ENCODE data around the gene LRRC7.
"Not testable (repeated sequence)": the region's sequence is repeated elsewhere in the genome, so short reads cannot be mapped to it uniquely, and the experiment has no call there.

Gene LRRC7

DNA sequence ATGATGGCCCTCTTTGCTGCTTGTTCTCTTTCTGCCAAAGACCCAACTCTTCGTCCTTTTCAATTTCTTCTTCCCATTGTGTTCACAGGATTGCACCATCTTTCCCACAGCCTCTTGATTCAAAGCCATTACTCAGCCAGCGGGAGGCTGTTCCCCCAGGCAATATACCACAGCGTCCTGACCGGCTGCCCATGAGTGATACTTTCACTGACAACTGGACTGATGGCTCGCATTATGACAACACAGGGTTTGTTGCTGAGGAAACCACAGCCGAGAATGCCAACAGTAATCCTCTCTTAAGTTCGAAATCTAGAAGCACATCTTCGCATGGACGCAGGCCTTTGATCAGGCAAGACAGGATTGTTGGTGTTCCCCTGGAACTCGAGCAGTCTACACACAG lies 470.3 kb downstream of the LRRC7 start:
- peak in 1 of 51 donors; percentile 18 for DNase-seq

DNA sequence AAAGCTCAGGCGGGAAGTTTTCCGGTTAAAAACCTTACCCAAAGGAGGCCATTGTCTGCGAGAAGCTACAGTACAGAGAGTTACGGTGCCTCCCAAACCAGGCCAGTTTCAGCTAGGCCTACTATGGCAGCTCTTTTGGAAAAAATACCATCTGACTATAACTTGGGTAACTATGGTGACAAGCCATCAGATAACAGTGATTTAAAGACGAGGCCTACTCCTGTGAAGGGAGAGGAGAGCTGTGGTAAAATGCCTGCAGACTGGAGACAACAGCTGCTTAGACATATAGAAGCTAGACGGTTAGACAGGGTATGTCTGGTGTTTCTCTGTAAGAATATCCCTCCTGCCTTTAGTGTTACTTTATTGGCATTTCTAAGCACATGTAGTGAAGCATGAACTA lies 471.8 kb downstream of the LRRC7 start:
- DNase-seq = no peak

DNA sequence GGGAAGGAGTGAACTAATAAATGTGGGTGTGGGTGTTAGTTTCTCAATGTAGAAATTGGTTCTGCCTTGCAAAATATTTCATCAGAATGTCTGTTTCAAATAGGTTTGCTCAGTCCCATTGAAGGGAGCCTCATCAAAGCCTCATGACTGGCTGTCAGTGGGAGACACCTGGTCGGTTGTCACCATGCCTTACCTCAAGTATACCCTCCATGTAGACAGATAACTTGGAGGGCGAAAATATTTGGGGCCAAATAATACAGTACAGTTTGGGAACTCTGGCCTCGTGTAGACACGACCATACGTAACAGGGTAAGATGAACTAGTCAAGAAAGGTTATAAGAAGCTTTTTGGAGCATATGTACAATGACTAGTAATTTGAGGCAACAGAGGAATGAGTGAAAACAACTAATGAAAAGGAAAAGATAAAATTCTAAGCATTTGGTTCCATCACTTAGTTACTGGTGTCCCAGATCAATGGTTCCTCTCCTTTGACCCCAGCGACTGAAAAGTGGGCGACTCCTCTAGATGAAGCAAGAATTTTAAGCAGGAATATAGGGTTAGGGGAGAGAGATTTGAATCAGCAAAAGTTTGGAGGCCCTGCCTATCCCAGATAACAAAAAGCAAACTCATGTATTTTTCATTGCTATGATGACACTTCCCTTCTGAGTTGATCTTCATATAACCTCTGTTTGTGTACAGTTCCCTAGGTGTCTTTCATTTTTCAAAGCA lies 473.8 kb downstream of the LRRC7 start:
- DNase-seq = no peak

DNA sequence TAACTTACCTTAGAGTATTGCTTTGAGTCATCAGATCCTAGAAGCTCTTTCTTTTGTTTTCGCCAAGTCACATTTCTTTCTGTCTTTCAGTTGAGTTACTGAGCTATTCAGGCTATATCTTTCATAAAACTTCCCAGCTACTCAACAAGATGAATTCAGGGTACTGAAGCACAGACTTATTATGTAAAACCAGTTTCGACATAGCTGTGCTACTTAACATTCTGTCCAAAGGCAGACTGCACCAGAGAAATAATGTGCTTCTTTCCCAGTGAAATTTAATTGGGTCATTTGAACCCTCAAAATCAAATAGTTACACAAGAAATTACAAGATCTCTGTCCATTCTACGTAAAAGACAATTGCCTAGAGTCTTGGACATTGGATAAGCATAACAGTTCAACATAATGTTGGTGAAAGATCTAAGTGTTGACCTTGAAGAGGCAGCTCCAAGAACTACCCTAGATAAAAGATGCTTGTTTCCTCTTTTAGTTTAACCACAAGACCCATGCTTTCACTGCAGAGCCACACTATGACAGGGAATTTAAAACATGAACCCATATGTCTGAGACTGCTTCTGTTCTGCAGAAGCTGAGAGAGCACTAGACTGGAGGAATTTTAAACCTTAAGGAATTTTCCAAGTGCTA lies 474.5 kb downstream of the LRRC7 start:
- DNase-seq = peak in 1 of 51 donors; percentile 21

DNA sequence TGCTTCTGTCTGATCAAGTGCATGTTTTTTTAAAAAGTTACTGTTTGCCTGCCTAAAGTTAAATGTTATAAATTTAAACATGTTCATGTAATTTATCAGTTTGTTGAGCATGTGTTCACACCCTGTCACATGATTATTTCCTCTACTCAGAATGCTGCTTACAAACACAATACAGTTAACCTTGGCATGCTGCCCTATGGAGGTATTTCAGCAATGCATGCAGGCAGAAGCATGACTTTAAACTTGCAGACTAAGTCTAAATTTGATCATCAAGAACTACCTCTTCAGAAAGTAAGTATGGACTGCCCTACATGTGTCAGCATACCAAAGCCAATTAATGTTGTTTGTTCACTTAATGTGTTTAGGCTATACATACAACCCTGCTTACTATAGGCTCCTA lies 476.1 kb downstream of the LRRC7 start:
- DNase-seq = no peak

DNA sequence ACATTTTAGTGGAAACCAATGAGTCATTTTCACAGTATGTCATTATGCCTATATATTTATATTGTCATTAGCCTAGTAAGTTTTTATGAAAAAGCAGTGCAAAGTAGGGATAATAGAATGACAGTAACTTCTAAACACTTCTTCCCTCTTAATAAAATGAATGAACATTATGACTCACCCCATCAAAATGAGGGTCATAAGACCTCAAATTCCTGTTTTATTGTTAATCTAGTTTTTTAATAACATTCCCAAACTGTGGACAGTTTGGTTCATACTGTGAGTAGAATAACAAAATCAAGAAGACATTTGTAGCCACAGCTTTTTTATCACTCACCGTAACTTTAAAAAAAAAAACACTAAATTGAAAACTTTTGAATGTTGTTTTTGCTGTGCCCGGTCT lies 477.1 kb downstream of the LRRC7 start:
- no peak for DNase-seq

DNA sequence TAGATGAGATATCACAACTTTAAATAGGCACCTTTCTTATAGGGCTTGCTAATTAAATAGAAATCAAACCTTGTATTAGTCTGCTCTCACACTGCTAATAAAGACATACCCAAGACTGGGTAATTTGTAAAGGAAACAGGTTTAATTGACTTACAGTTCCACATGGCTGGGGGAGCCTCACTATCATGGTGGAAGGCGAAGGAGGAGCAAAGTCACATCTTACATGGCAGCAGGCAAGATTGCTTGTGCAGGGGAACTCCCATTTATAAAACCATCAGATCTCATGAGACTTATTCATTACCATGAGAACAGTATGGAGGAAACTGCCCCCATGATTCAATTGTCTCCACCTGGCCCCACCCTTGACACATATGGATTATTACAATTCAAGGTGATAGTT lies 477.9 kb downstream of the LRRC7 start:
- DNase-seq = not testable (repeated sequence)

DNA sequence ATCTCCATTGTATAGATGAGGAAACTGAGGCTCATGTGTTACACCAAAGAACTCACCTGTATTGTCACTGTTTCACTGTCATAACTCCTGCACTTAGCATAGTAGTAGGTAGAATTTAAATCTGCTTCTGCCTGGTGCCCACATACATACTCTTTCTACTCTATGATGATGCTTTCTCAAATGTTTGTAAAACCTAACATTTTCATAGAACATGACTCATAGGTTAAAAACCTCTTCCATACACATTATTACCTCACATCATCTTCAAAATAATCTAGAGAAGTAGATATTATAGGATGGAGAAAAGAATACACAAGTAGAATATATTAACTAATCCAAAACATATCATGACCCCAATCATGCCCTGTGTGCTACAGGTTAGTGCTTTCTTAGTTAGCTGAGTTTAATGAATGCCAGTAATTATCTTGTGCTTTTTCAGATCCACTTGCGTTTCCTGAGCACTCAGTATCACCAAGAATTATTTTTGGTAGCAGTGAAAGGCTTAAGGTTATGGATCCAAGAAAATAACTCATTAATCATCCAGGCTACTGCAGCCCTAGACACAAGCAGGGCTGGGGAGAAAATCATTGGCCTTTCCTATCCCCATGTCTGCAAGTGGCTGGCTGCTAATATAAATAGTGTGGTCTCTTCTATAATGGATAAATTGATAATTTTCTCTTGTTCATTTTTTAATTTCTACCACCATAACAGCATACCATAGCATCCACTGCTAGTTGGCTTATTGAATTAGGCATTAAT lies 480.8 kb downstream of the LRRC7 start:
- no peak for DNase-seq

DNA sequence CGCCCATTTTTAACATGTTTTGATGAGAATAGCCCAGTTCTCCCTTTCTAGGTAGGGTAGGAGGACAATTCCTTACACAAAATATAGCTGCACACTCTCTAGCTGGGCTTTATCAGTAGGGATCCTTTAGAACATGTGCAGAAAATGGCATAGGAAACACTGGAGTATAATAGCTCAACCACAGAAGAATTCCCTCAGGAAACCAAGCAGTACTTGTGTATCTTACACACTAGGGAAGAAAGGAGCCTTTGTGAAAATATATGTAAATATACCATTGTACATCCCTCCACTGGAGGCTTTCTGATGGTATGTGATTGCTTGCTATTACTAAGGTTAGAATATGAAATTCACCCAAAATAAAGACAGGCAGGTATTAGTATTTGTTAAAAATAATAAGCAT lies 484.2 kb downstream of the LRRC7 start:
- DNase-seq = no peak

DNA sequence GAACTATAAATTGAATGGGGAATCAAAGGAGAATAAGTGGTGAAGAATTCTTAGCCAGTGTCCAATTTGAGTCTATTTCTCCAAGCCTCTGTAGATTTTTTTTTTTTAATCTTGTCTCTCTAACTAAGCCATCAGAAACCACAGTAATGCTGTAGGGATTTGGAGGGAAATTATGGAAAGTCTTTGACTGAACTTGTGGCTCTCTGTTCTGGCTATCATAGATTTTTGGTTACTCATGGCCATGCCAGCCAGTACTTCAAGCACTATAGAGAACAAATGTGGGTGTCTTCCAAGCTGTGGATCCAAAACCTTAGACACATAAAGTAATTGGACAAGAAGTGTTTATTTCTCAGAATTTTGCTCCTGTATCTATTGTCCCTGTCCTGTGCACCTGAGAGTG lies 489.8 kb downstream of the LRRC7 start:
- no peak for DNase-seq

DNA sequence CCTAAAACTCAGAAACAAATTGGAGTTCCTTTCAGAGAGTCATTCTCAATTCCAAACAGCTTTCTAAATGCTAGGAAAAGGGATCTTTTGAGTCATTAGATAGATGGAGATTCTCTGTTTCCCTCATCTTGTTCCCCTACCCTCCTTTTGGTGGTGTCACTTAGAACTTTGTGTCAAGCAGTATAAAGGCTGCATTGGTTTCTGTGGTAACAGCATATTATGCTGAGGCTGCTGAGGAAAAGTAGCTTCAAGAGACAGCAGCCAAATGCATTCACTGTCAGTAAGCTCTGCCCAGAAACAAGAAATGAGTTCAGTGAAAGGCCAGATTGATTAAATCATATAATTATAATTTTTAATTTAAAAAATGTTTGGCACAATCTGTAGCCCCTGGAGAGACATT lies 493.5 kb downstream of the LRRC7 start:
- DNase-seq = peak in 3 of 51 donors; percentile 3 to 13 (median 11)

DNA sequence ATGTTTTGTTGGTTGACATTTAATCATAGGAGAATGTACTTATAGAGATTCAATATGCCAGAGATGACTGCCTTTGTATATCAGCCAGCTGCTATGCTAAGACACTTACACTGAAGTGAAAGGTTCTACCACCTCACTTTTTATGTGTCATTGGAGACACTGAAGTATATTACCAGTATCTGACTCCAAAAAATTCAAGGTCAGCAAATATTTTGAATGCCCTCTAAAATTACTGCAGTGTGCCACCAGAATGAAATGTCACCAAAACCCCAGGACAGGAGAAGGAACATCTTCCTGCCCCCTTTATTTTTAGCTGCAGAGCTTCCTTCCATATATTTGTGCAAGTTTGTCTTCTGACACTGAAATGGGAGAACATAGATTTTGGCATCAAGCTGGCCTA lies 496.1 kb downstream of the LRRC7 start:
- no peak for DNase-seq

DNA sequence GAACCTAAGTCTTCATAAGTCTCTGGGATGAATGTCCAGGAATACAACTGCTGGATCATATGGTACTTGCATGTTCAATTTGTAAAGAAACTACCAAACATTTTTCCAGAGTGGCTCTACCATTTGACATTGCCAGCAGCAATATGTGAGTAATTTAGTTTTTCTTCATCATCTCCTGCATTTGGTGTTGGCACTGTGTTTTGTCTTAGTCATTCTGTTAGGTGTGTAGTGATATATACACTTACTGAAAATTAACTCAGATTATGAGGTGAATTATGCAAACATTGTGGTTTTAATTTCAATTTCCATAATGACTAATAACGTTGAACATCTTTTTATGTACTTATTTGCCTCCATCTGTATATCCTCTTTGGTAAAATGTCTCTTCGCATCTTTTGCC lies 499.0 kb downstream of the LRRC7 start:
- no peak for DNase-seq

DNA sequence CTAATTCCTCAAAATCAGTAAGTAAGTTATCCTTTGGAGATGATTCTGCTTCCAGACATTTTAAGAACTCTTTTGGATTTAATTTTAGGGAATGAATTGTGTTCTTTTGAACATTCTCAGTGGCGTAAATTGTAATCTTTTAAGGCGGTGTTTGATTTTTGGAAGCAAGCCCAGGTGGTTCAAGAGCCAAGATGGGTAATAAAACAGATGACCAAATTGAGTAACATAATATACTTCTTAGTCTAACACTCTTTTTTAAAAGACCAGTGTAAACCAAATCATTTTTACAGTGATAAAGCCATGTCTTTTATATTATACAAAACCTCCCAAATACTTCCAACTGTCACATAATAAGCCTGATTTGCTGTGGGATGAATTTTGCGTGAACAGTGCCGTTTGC lies 503.9 kb downstream of the LRRC7 start:
- peak in 1 of 51 donors; percentile 2 for DNase-seq

DNA sequence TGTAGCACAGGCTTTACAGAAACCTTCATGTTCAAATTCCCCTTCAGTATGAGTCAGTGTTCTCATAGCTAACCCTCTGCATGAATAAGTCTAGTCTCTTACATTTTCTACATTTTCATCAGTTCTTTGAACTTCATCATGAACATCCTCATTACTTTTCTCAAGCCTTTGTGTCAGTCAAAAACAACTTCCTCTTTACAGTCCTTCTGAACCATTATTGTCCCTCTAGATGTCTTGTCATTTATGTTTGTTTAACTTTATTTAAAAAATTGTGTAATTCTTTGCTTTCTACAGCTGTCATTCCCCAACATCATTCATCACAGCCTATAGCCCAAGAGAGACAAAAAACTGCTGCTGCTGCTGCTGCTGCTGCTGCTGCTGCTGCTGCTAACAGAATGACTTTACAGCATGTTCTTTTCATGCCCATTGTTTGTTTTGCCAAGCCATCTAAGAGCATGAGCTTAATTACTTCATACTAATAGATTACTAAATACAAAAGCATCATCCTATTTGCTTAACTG lies 504.6 kb downstream of the LRRC7 start:
- DNase-seq = no peak

DNA sequence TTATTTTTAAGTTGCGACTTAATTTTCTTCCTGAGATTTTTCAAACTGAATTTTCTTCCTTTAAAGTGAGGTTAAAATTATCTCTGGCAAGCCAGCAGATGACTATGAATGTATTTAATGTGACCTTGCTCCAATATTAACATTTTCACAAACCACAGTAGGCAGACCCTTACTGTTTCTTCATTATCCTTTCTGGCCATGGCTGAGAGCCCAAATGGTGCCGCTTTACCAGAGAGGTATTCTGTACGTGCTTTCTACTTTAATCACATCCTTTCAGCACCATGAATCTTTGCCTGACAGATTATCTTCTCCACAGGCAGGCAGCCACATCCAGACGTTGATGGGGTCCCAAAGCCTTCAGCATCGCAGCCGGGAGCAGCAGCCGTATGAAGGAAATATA lies 508.0 kb downstream of the LRRC7 start:
- DNase-seq = no peak

DNA sequence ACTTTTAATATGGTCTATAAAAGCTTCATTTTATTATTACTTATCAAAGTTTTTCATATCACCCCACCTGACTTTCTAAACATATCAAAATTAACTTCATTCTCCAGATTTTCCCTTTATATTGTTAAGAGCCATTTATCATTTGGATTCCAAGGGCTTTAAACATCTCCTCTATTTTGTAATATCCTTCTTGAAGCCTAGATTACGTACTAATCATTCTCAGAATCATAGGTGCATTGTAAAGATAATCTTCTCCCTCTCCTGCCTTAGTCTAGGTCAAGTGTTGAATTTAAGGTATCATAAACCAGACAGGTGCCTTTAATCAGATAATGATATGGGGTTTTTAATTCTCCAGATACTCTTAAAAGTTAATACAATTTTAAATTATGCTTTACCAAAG lies 509.3 kb downstream of the LRRC7 start:
- DNase-seq = no peak

DNA sequence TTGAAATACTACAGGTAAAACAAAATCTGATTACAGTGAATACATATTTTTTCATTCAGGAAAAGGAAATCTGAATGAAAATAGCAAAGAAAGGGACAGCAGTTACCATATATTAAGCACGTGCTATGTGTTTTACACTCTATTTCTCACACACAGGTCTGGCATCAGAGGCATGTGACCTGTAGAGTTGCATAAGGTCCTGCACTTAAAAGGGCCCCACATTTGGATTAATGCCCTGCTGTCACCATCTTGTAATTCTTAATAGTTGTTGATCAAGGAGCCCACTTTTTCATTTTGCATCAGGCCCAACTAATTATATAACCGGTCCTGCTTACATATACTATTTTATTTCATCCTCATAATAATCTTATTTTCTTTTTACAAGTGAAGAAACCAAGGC lies 511.8 kb downstream of the LRRC7 start:
- DNase-seq = no peak

DNA sequence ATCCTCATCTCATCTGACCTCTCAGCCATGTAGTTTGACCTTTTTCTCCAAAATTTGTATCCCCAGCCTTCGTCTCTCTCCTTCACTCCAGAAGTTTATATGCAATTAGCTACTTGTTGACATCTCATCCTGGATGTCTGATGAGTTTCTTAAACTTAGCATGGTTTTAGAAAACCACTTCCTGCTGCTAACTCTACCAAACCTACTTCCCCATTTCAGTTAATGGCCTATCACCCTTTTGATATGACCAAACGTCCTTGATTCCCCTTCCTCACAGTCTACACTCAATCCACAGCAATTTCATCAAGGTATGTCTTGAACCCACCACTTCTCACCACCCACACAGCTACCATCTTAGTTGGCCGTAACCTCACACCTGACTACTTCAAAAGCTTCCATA lies 515.8 kb downstream of the LRRC7 start:
- DNase-seq = no peak

DNA sequence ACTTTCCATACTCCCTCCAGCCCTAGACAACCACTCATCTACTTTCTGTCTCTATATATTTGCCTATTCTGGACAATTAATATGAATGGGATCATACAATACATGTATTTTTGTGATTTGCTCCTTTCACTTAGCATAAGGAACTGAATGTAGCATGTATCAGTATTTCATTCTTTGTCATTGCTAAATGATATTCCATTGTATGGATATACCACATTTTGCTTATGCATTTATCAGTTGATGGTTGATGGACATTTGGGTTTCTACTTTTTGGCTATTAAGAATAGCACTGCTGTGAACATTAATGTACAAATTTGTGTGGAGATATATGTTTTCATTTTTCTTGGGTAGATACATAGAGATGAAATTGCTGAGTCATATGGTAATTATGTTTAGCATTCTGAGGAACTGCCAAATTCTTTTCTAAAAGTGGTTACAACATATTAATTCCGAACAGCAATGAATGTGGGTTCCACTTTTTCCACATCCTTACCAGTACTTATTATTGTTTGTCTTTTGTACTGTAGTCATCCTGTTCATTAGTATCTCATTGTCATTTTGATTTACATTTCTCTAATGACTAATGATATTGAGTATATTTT lies 516.7 kb downstream of the LRRC7 start:
- DNase-seq = no peak

DNA sequence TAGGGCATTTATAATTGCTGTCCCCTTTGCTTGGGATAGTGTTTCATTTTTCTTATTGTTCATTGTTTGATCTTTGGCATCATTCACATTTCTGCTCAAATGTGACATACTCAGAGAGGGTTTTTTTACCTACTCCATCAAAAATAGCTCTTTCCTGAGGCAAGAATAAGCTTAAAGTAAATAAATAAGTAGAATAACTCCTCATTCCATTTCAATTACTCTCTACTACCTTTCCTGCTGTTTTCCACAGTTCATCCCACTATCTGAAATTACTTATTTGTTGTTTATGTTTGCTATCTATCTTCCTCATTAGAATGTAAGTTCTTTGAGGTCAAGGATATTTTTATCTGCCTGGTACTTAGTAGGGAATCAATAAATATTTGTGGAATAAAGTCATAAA lies 517.8 kb downstream of the LRRC7 start:
- no peak for DNase-seq

DNA sequence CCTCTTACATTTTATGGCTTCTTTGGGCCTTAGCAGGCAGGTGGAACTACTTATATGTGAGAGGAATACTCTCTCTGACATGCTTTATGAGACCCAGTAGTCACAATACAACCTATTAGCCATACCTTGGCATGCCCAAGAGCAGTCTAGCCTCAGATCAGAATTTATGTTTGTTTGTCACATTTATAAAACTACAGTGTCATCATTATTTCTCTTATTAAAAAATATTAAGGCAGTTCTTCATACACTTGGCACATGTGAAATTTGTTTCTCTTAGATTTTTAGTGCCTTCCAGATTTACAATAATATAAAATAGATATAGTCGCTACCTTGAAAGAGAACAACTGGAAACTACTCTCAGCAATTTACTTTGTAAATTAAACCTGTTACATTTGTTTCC lies 519.2 kb downstream of the LRRC7 start:
- DNase-seq = no peak

Measured in hypothalamus (tissue), 51 donors.